HG02610 (cell line): ENCODE results near the gene MMUT.
"Not testable (repeated sequence)": the region's sequence is repeated elsewhere in the genome, so short reads cannot be mapped to it uniquely, and the experiment has no call there.

Source experiments
- ATAC-seq: cut with Tn5 transposase; IDR thresholded peaks from one replicate; pipeline ENCODE4 v1.9.1; 2021; ENCODE audit warnings: mild to moderate bottlenecking, moderate library complexity; ENCODE audit not compliant: unreplicated experiment

The MMUT gene

GRCh38 chr6:49462927-49463611 lies at the start of gene MMUT, which contains the start of gene CENPQ:
MMUT (minus strand) TSS chr6:49463253; CDS start chr6:49459466, 3,787 bp downstream.
CENPQ (plus strand) TSS chr6:49463370; CDS start chr6:49470177, 6,807 bp downstream.
- ATAC-seq, result peak; percentile 98

- ATAC-seq, result no peak
Measured at GRCh38 chr6:49509342-49509741, 46.3 kb upstream of the MMUT start.

- no peak for ATAC-seq
Measured at GRCh38 chr6:49506569-49507111, 43.6 kb upstream of the MMUT start.

GRCh38 chr6:49504666-49505065 lies 41.6 kb upstream of the MMUT start:
- no peak for ATAC-seq

DNA sequence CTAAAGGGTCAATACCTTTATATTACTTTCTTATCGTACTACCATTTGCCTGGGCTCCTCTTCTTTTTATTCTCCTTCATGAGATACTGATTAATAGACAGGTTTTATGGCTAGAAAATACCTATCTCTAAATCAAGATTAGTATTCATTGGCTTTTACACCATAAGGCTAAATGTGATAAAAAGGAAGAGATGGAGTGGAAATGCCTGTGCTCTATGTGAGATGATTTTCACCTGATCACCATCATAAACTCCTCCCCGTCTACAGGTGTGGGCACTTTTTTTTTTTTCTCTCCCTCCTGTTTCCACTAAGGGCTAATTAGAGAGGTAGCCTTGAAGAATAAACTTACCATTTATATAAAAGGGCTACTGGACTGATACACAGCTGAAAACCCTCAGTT lies 36.6 kb upstream of the MMUT start, which contains the start of gene GLYATL3:
GLYATL3 (plus strand) TSS at position 301 of the 400 bp plus-strand sequence. CDS start 12,068 bp downstream, outside the sequence.
- no peak for ATAC-seq

DNA sequence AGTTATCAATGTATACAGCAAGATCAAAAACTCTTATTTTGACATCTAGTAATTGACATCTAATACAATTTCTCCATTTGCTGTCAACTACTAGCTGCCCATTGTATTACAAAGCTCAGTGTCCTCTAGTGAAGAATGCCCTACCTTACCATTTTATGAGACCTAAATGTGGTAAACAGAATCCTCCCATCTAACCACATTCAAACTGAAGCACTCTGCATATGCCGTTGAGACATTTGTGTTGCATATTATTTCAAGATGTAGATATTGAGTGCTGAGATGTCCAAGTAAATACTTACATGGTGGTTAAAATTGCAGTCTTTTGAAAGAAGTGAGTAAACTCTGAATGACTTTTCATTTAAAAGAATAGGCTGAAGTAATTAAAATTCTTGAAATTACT lies 36.1 kb upstream of the MMUT start:
- no peak for ATAC-seq

DNA sequence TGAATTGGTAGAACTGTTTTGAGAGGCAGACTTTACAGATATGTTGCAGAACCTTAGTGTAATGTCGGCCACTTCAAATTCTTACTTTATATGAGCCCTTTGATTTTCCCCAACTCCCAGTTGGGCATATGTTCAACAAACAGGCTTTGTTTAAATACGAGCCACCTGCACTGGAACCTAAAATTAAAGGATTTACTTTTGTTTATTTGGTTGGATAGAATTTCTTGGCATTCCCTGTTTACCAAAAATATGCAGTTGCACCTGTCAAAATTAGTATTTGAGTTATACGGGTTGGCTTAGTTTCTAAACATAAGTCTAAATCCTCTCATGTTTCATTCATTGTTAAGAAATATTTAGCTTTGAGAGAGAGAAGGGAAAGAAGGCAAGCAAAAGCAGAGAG lies 34.3 kb upstream of the MMUT start:
- ATAC-seq, result no peak

DNA sequence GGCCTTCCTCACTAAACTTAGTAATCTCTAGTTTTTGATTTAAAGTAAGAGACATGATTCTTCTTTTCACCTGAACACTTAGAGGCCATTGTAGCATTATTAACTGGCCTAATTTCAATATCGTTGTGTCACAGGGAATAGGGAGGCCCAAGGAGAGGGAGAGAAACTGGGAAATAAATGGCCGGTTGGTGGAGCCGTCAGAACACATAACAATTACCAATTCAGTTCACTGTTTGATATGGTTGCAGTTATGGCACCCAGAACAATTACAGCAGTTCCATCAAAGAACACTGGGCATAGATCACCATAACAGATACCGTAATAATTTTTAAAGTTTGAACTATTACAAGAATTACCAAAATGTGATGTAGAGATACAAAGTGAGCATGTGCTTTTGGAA lies 27.6 kb upstream of the MMUT start:
- ATAC-seq, result no peak

- ATAC-seq, result not testable (repeated sequence)
Measured at GRCh38 chr6:49483380-49483779, 20.3 kb upstream of the MMUT start.

GRCh38 chr6:49481846-49482245 lies 18.8 kb upstream of the MMUT start:
- not testable (repeated sequence) for ATAC-seq

DNA sequence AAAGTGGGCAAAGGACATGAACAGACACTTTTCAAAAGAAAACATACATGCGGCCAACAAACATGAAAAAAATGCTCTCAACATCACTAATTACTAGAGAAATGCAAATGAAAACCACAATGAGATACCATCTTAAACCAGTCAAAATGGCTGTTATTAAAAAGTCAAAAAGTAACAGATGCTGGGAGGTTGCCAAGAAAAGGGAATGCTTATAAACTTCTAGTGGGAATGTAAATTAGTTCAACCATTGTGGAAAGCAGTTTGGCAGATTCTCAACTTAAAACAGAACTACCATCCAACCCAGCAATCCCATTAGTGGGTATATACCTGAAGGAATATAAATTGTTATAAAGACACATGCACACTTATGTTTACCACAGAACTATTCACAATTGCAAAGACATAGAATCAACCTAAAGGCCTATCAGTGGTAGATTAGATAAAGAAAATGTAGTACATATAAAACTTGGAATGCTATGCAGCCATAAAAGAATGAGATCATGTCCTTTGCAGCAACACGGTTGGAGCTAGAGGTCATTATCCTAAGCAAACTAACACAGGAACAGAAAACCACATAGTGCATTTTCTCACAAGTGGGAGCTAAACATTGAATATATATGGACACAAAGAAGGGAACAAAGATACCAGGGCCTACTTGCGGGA lies 16.4 kb upstream of the MMUT start:
- no peak for ATAC-seq

DNA sequence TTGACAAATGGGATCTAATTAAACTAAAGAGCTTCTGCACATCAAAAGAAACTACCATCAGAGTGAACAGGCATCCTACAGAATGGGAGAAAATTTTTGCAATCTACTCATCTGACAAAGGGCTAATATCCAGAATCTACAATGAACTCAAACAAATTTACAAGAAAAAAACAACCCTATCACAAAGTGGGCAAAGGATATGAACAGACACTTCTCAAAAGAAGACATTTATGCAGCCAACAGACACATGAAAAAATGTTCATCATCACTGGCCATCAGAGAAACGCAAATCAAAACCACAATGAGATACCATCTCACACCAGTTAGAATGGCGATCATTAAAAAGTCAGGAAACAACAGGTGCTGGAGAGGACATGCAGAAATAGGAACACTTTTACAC lies 13.5 kb upstream of the MMUT start:
- not testable (repeated sequence) for ATAC-seq

- ATAC-seq, result no peak
Measured at GRCh38 chr6:49468042-49468441, 5.0 kb upstream of the MMUT start.

DNA sequence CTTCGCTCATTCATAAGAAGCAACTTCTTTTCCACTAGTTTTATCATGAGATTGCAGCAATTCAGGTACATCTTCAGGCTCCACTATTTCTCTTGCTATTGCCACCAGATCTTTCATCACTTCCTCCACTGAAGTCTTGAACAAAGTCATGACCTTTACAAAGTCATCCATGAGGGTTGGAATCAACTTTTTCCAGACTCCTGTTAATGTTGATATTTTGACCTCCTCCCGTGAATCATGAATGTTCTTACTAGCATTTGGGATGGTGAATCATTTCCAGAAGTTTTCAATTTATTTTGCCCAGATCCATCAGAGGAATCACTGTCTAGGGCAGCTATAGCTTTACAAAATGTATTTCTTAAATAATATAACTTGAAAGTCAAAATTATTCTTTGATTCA lies 1.6 kb upstream of the MMUT start:
- no peak for ATAC-seq

GRCh38 chr6:49463612-49463967 lies 537 bp upstream of the MMUT start:
- ATAC-seq, result no peak

GRCh38 chr6:49462599-49462926 lies 490 bp downstream of the MMUT start:
- ATAC-seq, result peak; percentile 3

- ATAC-seq, result no peak
Measured at GRCh38 chr6:49462071-49462470, 982 bp downstream of the MMUT start.

GRCh38 chr6:49457771-49458170 lies 5.3 kb downstream of the MMUT start:
- ATAC-seq, result no peak

- ATAC-seq, result peak; percentile 60
Measured at GRCh38 chr6:49454787-49455709, 8.0 kb downstream of the MMUT start.

DNA sequence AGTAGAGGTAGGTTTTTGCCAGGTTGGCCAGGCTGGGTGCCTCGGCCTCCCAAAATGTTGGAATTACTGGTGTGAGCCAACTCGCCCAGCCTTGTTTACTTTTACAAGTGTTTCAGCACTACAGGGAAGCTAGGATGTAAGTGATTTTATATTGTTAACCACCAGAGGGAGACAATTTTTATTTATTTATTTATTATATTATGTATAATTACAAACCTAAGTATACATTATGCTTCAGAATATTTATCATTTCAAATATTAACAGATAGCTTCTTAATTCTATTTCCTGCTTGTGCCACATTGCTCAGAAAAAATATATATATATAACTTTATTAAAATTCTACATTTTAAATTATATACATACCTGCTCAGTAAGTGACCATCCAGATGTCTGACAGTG lies 9.8 kb downstream of the MMUT start:
- ATAC-seq, result no peak

DNA sequence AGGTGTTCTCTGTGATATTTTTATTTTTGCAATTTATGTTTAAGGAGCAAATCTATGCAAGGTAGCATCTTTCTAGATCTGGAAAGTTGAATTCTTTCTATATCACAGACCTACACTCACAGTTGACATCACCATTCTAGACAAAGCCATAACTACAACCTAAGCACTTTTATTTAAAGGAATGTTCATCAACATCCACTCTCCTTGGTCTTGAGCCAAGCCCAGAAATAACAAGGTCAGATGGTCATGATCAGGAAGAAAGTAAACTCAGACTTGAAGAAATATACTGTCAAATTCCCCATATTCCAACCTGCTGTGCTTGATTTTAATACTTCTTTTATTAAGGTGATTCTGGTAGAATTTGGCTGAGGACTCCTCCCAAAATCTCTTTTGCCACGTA lies 32.2 kb downstream of the MMUT start:
- no peak for ATAC-seq
